ENCODE measurements around the gene NELFA. TPM values are rescaled to one million over a fixed set of nuclear protein-coding genes. Genes with fewer than 3 reads are reported as not detected.
"Not testable (repeated sequence)": the region's sequence is repeated elsewhere in the genome, so short reads cannot be mapped to it uniquely, and the experiment has no call there.

The NELFA gene
- total RNA-seq, 1 donor: 33.9 TPM

- DNase-seq (ENCODE audit: low read depth in 2 of 3, low spot score in 2 of 3): no peak
Measured at GRCh38 chr4:1997712-1998111, 11.1 kb downstream of the NELFA start.

- no peak for DNase-seq (ENCODE audit: low read depth in 2 of 3, low spot score in 2 of 3)
Measured at GRCh38 chr4:1996866-1997611, 11.7 kb downstream of the NELFA start.

- DNase-seq (ENCODE audit: low read depth in 2 of 3, low spot score in 2 of 3): no peak
Measured at GRCh38 chr4:1994938-1995337, 13.8 kb downstream of the NELFA start.

GRCh38 chr4:1993718-1994516 is 14.9 kb downstream of the NELFA start:
- DNase-seq (ENCODE audit: low read depth in 2 of 3, low spot score in 2 of 3): not testable (repeated sequence)

GRCh38 chr4:1993169-1993516 is 15.6 kb downstream of the NELFA start:
- DNase-seq (ENCODE audit: low read depth in 2 of 3, low spot score in 2 of 3): no peak

- DNase-seq (ENCODE audit: low read depth in 2 of 3, low spot score in 2 of 3): no peak
Measured at GRCh38 chr4:1992468-1993168, 16.2 kb downstream of the NELFA start.

- DNase-seq (ENCODE audit: low read depth in 2 of 3, low spot score in 2 of 3): no peak
Measured at GRCh38 chr4:1991596-1992434, 17.0 kb downstream of the NELFA start.

- no peak for DNase-seq (ENCODE audit: low read depth in 2 of 3, low spot score in 2 of 3)
Measured at GRCh38 chr4:1991087-1991486, 17.7 kb downstream of the NELFA start.

GRCh38 chr4:1990676-1991075 is 18.1 kb downstream of the NELFA start:
- DNase-seq (ENCODE audit: low read depth in 2 of 3, low spot score in 2 of 3): no peak

GRCh38 chr4:1990348-1990645 is 18.5 kb downstream of the NELFA start:
- no peak for DNase-seq (ENCODE audit: low read depth in 2 of 3, low spot score in 2 of 3)

GRCh38 chr4:1989533-1990347 is 19.0 kb downstream of the NELFA start:
- DNase-seq (ENCODE audit: low read depth in 2 of 3, low spot score in 2 of 3): no peak

- no peak for DNase-seq (ENCODE audit: low read depth in 2 of 3, low spot score in 2 of 3)
Measured at GRCh38 chr4:1988327-1988724, 20.4 kb downstream of the NELFA start.

GRCh38 chr4:1987721-1988326 is 20.9 kb downstream of the NELFA start:
- no peak for DNase-seq (ENCODE audit: low read depth in 2 of 3, low spot score in 2 of 3)

- no peak for DNase-seq (ENCODE audit: low read depth in 2 of 3, low spot score in 2 of 3)
Measured at GRCh38 chr4:1987296-1987695, 21.5 kb downstream of the NELFA start.

- no peak for DNase-seq (ENCODE audit: low read depth in 2 of 3, low spot score in 2 of 3)
Measured at GRCh38 chr4:1986578-1987210, 22.1 kb downstream of the NELFA start.

- no peak for DNase-seq (ENCODE audit: low read depth in 2 of 3, low spot score in 2 of 3)
Measured at GRCh38 chr4:1985780-1986577, 22.8 kb downstream of the NELFA start.

GRCh38 chr4:1985294-1985693 is 23.5 kb downstream of the NELFA start:
- DNase-seq (ENCODE audit: low read depth in 2 of 3, low spot score in 2 of 3): no peak

GRCh38 chr4:1984406-1985191 is 24.2 kb downstream of the NELFA start:
- no peak for DNase-seq (ENCODE audit: low read depth in 2 of 3, low spot score in 2 of 3)

Measured in hematopoietic multipotent progenitor cell (in vitro differentiated cells).